Endodermal cell (in vitro differentiated cells): Measurements from ENCODE around the gene SUMF2. TPM values are rescaled to one million over a fixed set of nuclear protein-coding genes. Genes with fewer than 3 reads are reported as not detected.

Experiments
- DNase-seq: peaks from one replicate; pipeline ENCODE4 v3.0.0-alpha.2; 2017
- H3K27ac ChIP-seq: 2 replicates; pipeline ENCODE4 v1.5.1; 2013; ENCODE audit warnings: mild to moderate bottlenecking, low read depth, low read length, moderate library complexity
- H3K27me3 ChIP-seq: 2 replicates; pipeline ENCODE4 v1.6.1; 2013; ENCODE audit warnings: mild to moderate bottlenecking, low read length, moderate library complexity; ENCODE audit not compliant: insufficient read depth, control insufficient read depth, poor library complexity, severe bottlenecking
- H3K36me3 ChIP-seq: 2 replicates; pipeline ENCODE4 v1.7.0; 2013; ENCODE audit warnings: mild to moderate bottlenecking, low read length, moderate library complexity; ENCODE audit not compliant: control insufficient read depth, insufficient read depth
- H3K4me1 ChIP-seq: one replicate; pipeline ENCODE4 v1.7.0; 2013; ENCODE audit warnings: low read length; ENCODE audit not compliant: control insufficient read depth, insufficient read depth
- H3K4me3 ChIP-seq: 2 replicates; pipeline ENCODE4 v1.5.1; 2013; ENCODE audit warnings: mild to moderate bottlenecking, low read length, moderate library complexity
- H3K9ac ChIP-seq: 2 replicates; pipeline ENCODE4 v1.6.1; 2013; ENCODE audit warnings: mild to moderate bottlenecking, low read length, moderate library complexity; ENCODE audit not compliant: poor library complexity, severe bottlenecking; ENCODE audit errors: extremely low read depth
- H3K9me3 ChIP-seq: 2 replicates; pipeline ENCODE4 v1.6.1; 2013; ENCODE audit warnings: mild to moderate bottlenecking, low read length, moderate library complexity; ENCODE audit not compliant: control insufficient read depth
- H3K27ac Mint-ChIP-seq: 2 replicates; pipeline ENCODE4 v1.8.0; 2020; ENCODE audit warnings: mixed read lengths
- H3K27me3 Mint-ChIP-seq: 2 replicates; pipeline ENCODE4 v1.8.0; 2021; ENCODE audit warnings: mild to moderate bottlenecking, mixed read lengths; ENCODE audit not compliant: insufficient read depth
- H3K36me3 Mint-ChIP-seq: 2 replicates; pipeline ENCODE4 v1.8.0; 2020; ENCODE audit warnings: low read depth, mixed read lengths
- H3K4me1 Mint-ChIP-seq: 2 replicates; pipeline ENCODE4 v1.8.0; 2020; ENCODE audit warnings: mixed read lengths
- H3K4me3 Mint-ChIP-seq: 2 replicates; pipeline ENCODE4 v1.8.0; 2020; ENCODE audit warnings: mild to moderate bottlenecking, moderate library complexity, mixed read lengths
- H3K9me3 Mint-ChIP-seq: 2 replicates; pipeline ENCODE4 v1.8.0; 2020; ENCODE audit warnings: mild to moderate bottlenecking, mixed read lengths
- CTCF ChIP-seq: fragments of 200-600 bp; sonication (generic); conservative IDR thresholded peaks from 2 replicates; pipeline ENCODE4 v1.5.0; 2021; ENCODE audit warnings: antibody characterized with exemption, mild to moderate bottlenecking
- WGBS, 2 experiments: methylation state at CpG; one replicate each; pipeline versions ENCODE4 v1.1.5 to v1.1.7; 2013; ENCODE audit warnings: missing lambda C conversion rate in 2 of 2, mixed read lengths in 1 of 2; ENCODE audit not compliant: insufficient coverage in 1 of 2, insufficient read length in 1 of 2; 5-methylcytosine and 5-hydroxymethylcytosine counted together
- total RNA-seq, 2 donors: library from RNA; stranded (reverse); fragmentation: NEBNext Ultra II Directional in 1 of 2; extraction: Animal tissue kit (Norgen Biotek cat#: 25700) in 1 of 2; gene quantifications; 2 replicates in 1 of 2; 3 replicates in 1 of 2; pipeline ENCODE4 v1.2.1, GENCODE V29; 2021

Gene SUMF2
- total RNA-seq, 2 donors from 2014 or later, result 122 to 133 TPM

GRCh38 chr7:56115852-56116538 is 51.9 kb downstream of the SUMF2 start, which contains the start of gene NUPR2:
Gene NUPR2, minus strand, starts transcription at chr7:56116417. Its CDS starts 103 bp downstream, at chr7:56116314.
- WGBS, 2 experiments, result 91 to 94% methylated on average over 47 to 65 of the region's 65 CpGs

DNA sequence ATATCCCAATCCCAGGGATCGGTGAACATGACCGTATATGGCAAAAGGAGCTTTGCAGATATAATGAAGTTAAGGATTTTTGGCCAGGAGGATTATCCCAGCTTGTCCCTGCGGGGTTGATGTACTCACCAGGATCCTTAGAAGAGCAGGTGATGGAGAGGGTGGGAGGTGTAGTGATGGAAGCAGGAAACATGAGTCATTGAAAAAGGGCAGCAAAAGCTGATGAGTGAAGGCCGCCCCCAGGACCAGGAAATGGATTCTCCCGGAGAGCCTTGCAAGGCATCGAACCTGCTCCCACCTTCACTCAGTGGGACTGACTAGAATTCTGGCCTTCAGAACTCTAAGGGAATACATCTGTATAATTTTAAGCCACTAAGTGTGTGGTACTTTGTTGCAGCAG is 57.4 kb downstream of the SUMF2 start:
- H3K36me3 Mint-ChIP-seq, result no peaks in the 10 kb centered on the region
- TF ChIP-seq CTCF, result no peak
- no peak overlapping the region for H3K4me3 ChIP-seq
- peaks cover 17% of the 10 kb centered on the region for H3K9me3 ChIP-seq
- H3K27me3 Mint-ChIP-seq, result no peaks in the 10 kb centered on the region
- no peak overlapping the region for H3K27ac ChIP-seq
- H3K9ac ChIP-seq, result no peak overlapping the region
- H3K4me3 Mint-ChIP-seq, result no peak overlapping the region
- H3K4me1 Mint-ChIP-seq, result no peaks in the 10 kb centered on the region
- H3K9me3 Mint-ChIP-seq, result peaks cover 94% of the 10 kb centered on the region
- 83 to 88% methylated on average over 6 of the region's 6 CpGs for WGBS, 2 experiments
- H3K36me3 ChIP-seq, result no peaks in the 10 kb centered on the region
- DNase-seq, result no peak
- H3K4me1 ChIP-seq, result no peaks in the 10 kb centered on the region
- H3K27me3 ChIP-seq, result no peaks in the 10 kb centered on the region
- H3K27ac Mint-ChIP-seq, result no peak overlapping the region

More at GRCh38 chr7:56115852-56116538, 51.9 kb downstream of the SUMF2 start, which contains the start of gene NUPR2:
- TF ChIP-seq CTCF, result no peak
- no peaks in the 10 kb centered on the region for H3K27me3 Mint-ChIP-seq
- no peak within 1 kb of the TSS for H3K27ac Mint-ChIP-seq
- H3K4me1 Mint-ChIP-seq, result no peaks in the 10 kb centered on the region
- DNase-seq, result no peak
- no peaks in the 10 kb centered on the region for H3K27me3 ChIP-seq
- H3K9me3 Mint-ChIP-seq, result peaks cover 91% of the 10 kb centered on the region
- H3K4me3 ChIP-seq, result no peak within 1 kb of the TSS
- H3K9me3 ChIP-seq, result peaks cover 6% of the 10 kb centered on the region
- H3K4me3 Mint-ChIP-seq, result no peak within 1 kb of the TSS
- H3K36me3 Mint-ChIP-seq, result no peaks in the 10 kb centered on the region
- H3K4me1 ChIP-seq, result no peaks in the 10 kb centered on the region
- H3K36me3 ChIP-seq, result no peaks in the 10 kb centered on the region
- no peak within 1 kb of the TSS for H3K9ac ChIP-seq
- no peak within 1 kb of the TSS for H3K27ac ChIP-seq

DNA sequence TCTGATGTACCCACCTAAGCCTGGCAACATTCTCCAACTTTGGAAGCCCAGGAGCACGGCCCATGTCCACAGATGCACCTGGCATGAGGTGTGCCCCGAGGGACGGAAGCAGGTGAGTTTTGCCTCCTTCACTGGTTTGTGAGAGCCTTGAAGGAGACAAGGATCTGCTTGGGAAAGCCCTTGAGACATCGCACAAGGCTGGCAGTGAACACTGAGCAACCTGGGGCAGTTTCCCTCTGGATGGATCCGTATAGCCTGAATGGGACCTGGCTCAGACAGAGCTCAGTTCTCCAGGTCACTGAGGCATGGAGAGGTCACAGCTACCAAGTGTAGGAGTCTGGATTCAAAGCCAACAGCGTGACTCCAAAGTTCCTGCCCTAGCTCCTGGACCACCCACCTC is 60.9 kb downstream of the SUMF2 start:
- no peaks in the 10 kb centered on the region for H3K27me3 ChIP-seq
- H3K36me3 ChIP-seq, result no peaks in the 10 kb centered on the region
- WGBS, 2 experiments, result 55 to 62% methylated on average over 6 of the region's 6 CpGs
- Mint-ChIP-seq H3K27me3 (no peaks in the 10 kb centered on the region), H3K36me3 (no peaks in the 10 kb centered on the region), H3K4me1 (no peaks in the 10 kb centered on the region), H3K4me3 (no peak overlapping the region), H3K9me3 (peaks cover 86% of the 10 kb centered on the region), H3K27ac (no peak overlapping the region)
- H3K4me1 ChIP-seq, result no peaks in the 10 kb centered on the region
- no peak overlapping the region for H3K4me3 ChIP-seq
- TF ChIP-seq CTCF, result no peak
- no peak overlapping the region for H3K27ac ChIP-seq
- H3K9ac ChIP-seq, result no peak overlapping the region
- no peak for DNase-seq
- peaks cover 14% of the 10 kb centered on the region for H3K9me3 ChIP-seq
